GM19239 (cell line): ENCODE measurements around the gene FBL.
"Not testable (repeated sequence)": the region's sequence is repeated elsewhere in the genome, so short reads cannot be mapped to it uniquely, and the experiment has no call there.

Experiments used
- DNase-seq: peaks from one replicate; pipeline ENCODE4 v3.0.0; 2011; ENCODE audit warnings: low spot score; ENCODE audit not compliant: insufficient read length
- FAIRE-seq: peaks from 2 replicates; lab custom pipeline; 2011; peaks lifted over from hg19 to GRCh38; lab: Jason Lieb, UNC

The FBL gene

GRCh38 chr19:39845933-39846677, at the start of gene FBL:
Gene FBL (minus strand): TSS chr19:39846379. CDS start chr19:39846300, 79 bp downstream.
- peak; percentile 93 for FAIRE-seq

GRCh38 chr19:39895096-39895495, 48.9 kb upstream of the FBL start:
- DNase-seq, FAIRE-seq: not testable (repeated sequence)

More at GRCh38 chr19:39845933-39846677, at the start of gene FBL:
- peak; percentile 92 for DNase-seq

GRCh38 chr19:39894236-39894606, 48.0 kb upstream of the FBL start:
- DNase-seq, FAIRE-seq: not testable (repeated sequence)

GRCh38 chr19:39893366-39894235, 47.4 kb upstream of the FBL start:
- FAIRE-seq, DNase-seq: not testable (repeated sequence)

GRCh38 chr19:39892506-39892902, 46.3 kb upstream of the FBL start:
- not testable (repeated sequence) for DNase-seq, FAIRE-seq

- not testable (repeated sequence) for FAIRE-seq, DNase-seq
Observed at GRCh38 chr19:39891660-39892505, 45.7 kb upstream of the FBL start.

GRCh38 chr19:39890755-39891551, 44.8 kb upstream of the FBL start:
- FAIRE-seq, result no peak

GRCh38 chr19:39889872-39890754, 43.9 kb upstream of the FBL start:
- DNase-seq, FAIRE-seq: not testable (repeated sequence)

More at GRCh38 chr19:39890755-39891551, 44.8 kb upstream of the FBL start:
- DNase-seq, result no peak

- not testable (repeated sequence) for DNase-seq, FAIRE-seq
Observed at GRCh38 chr19:39887456-39887951, 41.3 kb upstream of the FBL start.

- FAIRE-seq, result not testable (repeated sequence)
Observed at GRCh38 chr19:39885821-39886554, 39.8 kb upstream of the FBL start.

GRCh38 chr19:39884721-39885120, 38.5 kb upstream of the FBL start:
- DNase-seq, FAIRE-seq: not testable (repeated sequence)

More at GRCh38 chr19:39885821-39886554, 39.8 kb upstream of the FBL start:
- not testable (repeated sequence) for DNase-seq

GRCh38 chr19:39882645-39883044, 36.5 kb upstream of the FBL start:
- FAIRE-seq, DNase-seq: not testable (repeated sequence)

- peak; percentile 69 for FAIRE-seq
- DNase-seq, result not testable (repeated sequence)
Observed at GRCh38 chr19:39881495-39882110, 35.4 kb upstream of the FBL start.

GRCh38 chr19:39880241-39880640, 34.1 kb upstream of the FBL start:
- FAIRE-seq, DNase-seq: not testable (repeated sequence)

GRCh38 chr19:39879796-39880195, 33.6 kb upstream of the FBL start:
- not testable (repeated sequence) for DNase-seq, FAIRE-seq

- not testable (repeated sequence) for FAIRE-seq, DNase-seq
Observed at GRCh38 chr19:39878866-39879265, 32.7 kb upstream of the FBL start.

GRCh38 chr19:39878398-39878797, 32.2 kb upstream of the FBL start:
- no peak for DNase-seq

More at GRCh38 chr19:39878398-39878797, 32.2 kb upstream of the FBL start:
- no peak for FAIRE-seq
